AG10803 (cell line): ENCODE data around the gene MGA.

ENCODE experiments used
- DNase-seq: peaks from one replicate; pipeline ENCODE4 v3.0.0; 2010; ENCODE audit warnings: low read depth
- H3K4me3 ChIP-seq: 2 replicates; pipeline ENCODE4 v1.5.1; 2011; ENCODE audit warnings: mild to moderate bottlenecking, low read length, control low read depth
- CTCF ChIP-seq: conservative IDR thresholded peaks from 2 replicates; pipeline ENCODE4 v1.5.1; 2011; ENCODE audit warnings: mild to moderate bottlenecking, low read length, control low read depth, inconsistent platforms

MGA gene

GRCh38 chr15:41629883-41630282, 30.3 kb upstream of the MGA start:
- H3K4me3 ChIP-seq: no peak overlapping the region
- no peak for TF ChIP-seq CTCF
- DNase-seq: no peak

- DNase-seq: no peak
- no peak for TF ChIP-seq CTCF
- H3K4me3 ChIP-seq: no peak overlapping the region
These were observed 29.5 kb upstream of the MGA start for GRCh38 chr15:41630616-41631217.

- H3K4me3 ChIP-seq: no peak overlapping the region
- no peak for DNase-seq
- TF ChIP-seq CTCF: no peak
These were observed 28.2 kb upstream of the MGA start for GRCh38 chr15:41631880-41632470.

DNA sequence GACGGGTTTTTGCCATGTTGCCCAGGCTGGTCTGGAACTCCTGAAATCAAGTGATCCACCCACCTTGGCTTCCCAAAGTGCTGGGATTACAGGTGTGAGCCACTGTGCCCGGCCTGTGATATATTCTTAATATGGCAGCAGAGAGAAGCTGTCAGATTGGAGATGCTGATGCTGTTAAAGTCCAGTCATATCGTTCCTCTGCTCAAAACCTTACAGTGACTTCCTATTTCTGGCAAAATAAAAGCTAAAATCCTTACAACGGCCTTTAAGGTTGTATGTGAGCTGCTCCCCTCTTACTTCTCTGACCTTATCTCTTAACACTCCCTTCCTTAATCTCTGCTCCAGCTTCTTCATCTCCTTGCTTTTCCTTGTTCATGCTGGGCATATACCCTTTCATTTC, 26.6 kb upstream of the MGA start:
- no peak for DNase-seq
- TF ChIP-seq CTCF: no peak
- H3K4me3 ChIP-seq: no peak overlapping the region

GRCh38 chr15:41634072-41634626, 26.1 kb upstream of the MGA start:
- no peak overlapping the region for H3K4me3 ChIP-seq
- TF ChIP-seq CTCF: no peak

DNA sequence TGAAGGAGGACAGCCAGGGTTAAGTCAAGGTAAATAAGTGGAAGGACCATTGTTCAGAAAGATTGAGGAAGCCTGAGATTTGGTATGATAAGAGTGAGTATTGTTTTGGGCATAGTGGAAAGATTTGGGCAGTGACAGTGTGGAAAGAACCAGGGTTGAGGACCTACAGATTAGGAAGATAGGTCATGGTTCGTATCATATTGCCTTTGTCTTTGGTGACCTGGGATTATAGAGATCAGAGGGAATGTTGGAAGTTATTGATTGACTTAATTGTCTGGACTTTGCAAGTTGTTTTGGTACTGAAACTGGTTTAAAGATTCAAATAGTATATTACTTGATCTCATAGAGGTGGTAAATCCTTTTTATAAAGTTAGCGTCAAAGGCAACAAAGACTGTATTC, 23.1 kb upstream of the MGA start:
- no peak overlapping the region for H3K4me3 ChIP-seq
- TF ChIP-seq CTCF: no peak
- DNase-seq: no peak

More at GRCh38 chr15:41634072-41634626, 26.1 kb upstream of the MGA start:
- DNase-seq: no peak

GRCh38 chr15:41640985-41641384, 19.2 kb upstream of the MGA start:
- H3K4me3 ChIP-seq: no peak overlapping the region
- no peak for DNase-seq
- no peak for TF ChIP-seq CTCF
